Upper lobe of right lung (tissue), 1 donor: ENCODE measurements around the gene SLC18A3. TPM values are rescaled to one million over a fixed set of nuclear protein-coding genes. Genes with fewer than 3 reads are reported as not detected.
A peak's percentile ranks its signal among the peaks of the same experiment; 100 is the strongest.

Experiments
- ATAC-seq: fragments of 200-7000 bp; cut with Tn5 transposase; one replicate; pipeline ENCODE4 v1.9.1; 2020; ENCODE audit warnings: mild to moderate bottlenecking, moderate library complexity
- DNase-seq: peaks from one replicate; pipeline ENCODE4 v3.0.0-alpha.2; 2020
- H3K27ac ChIP-seq: fragments of 200-600 bp; one replicate; pipeline ENCODE4 v1.8.0; 2022
- H3K27me3 ChIP-seq: fragments of 200-600 bp; one replicate; pipeline ENCODE4 v1.8.0; 2022; ENCODE audit warnings: mild to moderate bottlenecking
- H3K36me3 ChIP-seq: fragments of 200-600 bp; one replicate; pipeline ENCODE4 v1.8.0; 2022
- H3K4me1 ChIP-seq: fragments of 200-600 bp; one replicate; pipeline ENCODE4 v1.8.0; 2022
- H3K4me3 ChIP-seq: fragments of 200-600 bp; one replicate; pipeline ENCODE4 v1.8.0; 2022; ENCODE audit warnings: mild to moderate bottlenecking
- H3K9me3 ChIP-seq: fragments of 200-600 bp; one replicate; pipeline ENCODE4 v1.8.0; 2022
- intact Hi-C: fragments of 100-400 bp; cut with DNase I; formaldehyde crosslinking; loops from one replicate; pipeline ENCODE4 v1.11.0; 2022
- total RNA-seq: library from RNA; stranded (reverse); fragmentation: NEBNext Ultra II Directional; extraction: Animal tissue kit (Norgen Biotek cat#: 25700); gene quantifications from one replicate; pipeline ENCODE4 v1.2.1, GENCODE V29; 2021
- TF ChIP-seq, protein P1 (sequence below): fragments of 200-600 bp; IDR thresholded peaks from one replicate; pipeline ENCODE4 v1.8.0; 2022; ENCODE audit warnings: antibody characterized with exemption
- donor health status: DM: no; HTN: yes; CAD: no; lungs with severe emphysema.

SLC18A3 gene
- total RNA-seq, 1 donor from 2014 or later: not detected

DNA sequence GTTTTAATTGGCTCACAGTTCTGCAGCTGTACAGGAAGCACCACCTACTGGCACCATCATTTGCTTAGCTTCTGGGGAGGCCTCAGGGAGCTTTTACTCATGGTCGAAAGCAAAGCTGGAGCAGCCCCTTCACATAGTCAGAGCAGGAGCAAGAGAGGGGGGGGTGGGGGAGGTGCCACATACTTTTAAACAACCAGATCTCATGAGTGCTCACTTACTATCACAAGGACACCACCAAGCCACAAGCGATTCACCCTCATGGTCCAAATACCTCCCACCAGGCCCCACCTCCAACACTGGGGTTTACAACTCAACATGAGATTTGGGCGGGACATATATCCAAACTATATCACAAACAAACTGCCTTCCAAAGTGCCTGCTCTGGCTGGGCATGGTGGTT, 31.7 kb upstream of the SLC18A3 start:
- Histone ChIP-seq H3K27me3 (no peaks in the 10 kb centered on the region), H3K4me3 (no peak overlapping the region), H3K9me3 (no peaks in the 10 kb centered on the region), H3K36me3 (no peaks in the 10 kb centered on the region), H3K4me1 (no peaks in the 10 kb centered on the region), H3K27ac (no peak overlapping the region)
- intact Hi-C loops: no loop called here
- TF ChIP-seq, protein P1, sequence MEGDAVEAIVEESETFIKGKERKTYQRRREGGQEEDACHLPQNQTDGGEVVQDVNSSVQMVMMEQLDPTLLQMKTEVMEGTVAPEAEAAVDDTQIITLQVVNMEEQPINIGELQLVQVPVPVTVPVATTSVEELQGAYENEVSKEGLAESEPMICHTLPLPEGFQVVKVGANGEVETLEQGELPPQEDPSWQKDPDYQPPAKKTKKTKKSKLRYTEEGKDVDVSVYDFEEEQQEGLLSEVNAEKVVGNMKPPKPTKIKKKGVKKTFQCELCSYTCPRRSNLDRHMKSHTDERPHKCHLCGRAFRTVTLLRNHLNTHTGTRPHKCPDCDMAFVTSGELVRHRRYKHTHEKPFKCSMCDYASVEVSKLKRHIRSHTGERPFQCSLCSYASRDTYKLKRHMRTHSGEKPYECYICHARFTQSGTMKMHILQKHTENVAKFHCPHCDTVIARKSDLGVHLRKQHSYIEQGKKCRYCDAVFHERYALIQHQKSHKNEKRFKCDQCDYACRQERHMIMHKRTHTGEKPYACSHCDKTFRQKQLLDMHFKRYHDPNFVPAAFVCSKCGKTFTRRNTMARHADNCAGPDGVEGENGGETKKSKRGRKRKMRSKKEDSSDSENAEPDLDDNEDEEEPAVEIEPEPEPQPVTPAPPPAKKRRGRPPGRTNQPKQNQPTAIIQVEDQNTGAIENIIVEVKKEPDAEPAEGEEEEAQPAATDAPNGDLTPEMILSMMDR: no peak
- DNase-seq: no peak
- ATAC-seq: no peak

DNA sequence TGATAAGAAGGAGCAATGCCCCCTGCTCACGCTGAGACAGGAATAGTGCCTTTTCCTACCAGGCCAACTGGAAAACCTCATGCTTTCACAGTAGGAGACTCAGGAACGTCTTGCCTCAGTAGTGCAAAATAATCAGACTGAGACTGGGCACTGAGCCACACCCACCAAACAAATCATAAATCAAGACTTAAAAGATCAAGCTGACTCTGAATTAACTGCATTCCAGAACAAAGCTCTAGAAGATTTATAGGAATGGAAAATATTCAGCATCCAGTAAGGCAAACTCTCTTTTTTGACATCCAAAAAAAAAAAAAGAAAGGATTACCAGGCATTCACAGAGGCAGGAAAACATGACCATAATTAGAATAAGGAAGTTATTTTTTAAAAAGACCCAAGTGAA, 30.5 kb upstream of the SLC18A3 start:
- ATAC-seq (no peak), DNase-seq (no peak)
- TF ChIP-seq, protein P1: no peak
- Histone ChIP-seq H3K27me3 (no peaks in the 10 kb centered on the region), H3K27ac (no peak overlapping the region), H3K9me3 (no peaks in the 10 kb centered on the region), H3K4me1 (no peaks in the 10 kb centered on the region), H3K36me3 (no peaks in the 10 kb centered on the region), H3K4me3 (no peak overlapping the region)
- intact Hi-C loops: no loop called here

DNA sequence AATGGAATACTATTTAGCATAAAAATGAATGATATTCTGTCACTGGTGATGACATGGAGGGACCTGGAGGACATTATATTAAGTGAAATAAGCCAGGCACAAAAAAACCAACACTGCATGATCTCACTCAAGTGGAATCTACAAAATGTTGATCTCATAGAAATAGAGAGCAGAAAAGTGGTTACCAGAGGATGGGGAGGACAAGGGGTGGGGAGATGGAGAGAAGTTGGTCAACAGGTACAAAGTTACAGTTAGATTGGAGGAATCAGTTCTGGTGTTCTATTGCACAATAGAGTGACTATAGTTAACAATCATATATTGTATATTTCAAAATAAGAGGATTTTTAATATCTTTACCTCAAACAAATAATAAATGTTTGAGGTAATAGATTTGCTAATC, 24.7 kb upstream of the SLC18A3 start:
- Histone ChIP-seq H3K4me1 (no peaks in the 10 kb centered on the region), H3K27me3 (no peaks in the 10 kb centered on the region), H3K4me3 (no peak overlapping the region), H3K9me3 (no peaks in the 10 kb centered on the region), H3K27ac (no peak overlapping the region), H3K36me3 (no peaks in the 10 kb centered on the region)
- ATAC-seq (no peak), DNase-seq (no peak)
- intact Hi-C loops: no loop called here
- TF ChIP-seq, protein P1: no peak

DNA sequence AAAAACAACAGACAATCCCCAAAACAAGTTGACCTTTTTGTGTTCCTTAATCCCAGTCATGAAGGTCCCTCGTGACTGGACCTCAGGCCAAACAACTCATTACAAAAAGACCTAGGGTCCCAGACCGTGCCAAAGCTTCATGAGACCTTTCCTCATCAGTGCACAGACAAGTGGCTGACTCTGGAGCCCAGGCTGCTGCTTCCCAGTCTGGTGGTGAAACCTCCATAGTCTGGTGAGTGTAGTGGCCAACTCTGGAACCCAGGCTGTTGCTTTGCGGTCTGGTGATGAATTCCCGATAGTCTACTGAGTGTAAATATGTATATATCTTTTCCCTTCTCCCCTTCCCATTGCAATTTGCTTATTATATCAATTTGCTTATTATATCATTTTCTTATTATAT, 22.1 kb upstream of the SLC18A3 start:
- Histone ChIP-seq H3K4me3 (no peak overlapping the region), H3K9me3 (no peaks in the 10 kb centered on the region), H3K36me3 (no peaks in the 10 kb centered on the region), H3K27me3 (peaks cover 4% of the 10 kb centered on the region), H3K4me1 (no peaks in the 10 kb centered on the region), H3K27ac (no peak overlapping the region)
- DNase-seq (no peak), ATAC-seq (no peak)
- intact Hi-C loops: no loop called here
- TF ChIP-seq, protein P1: no peak

DNA sequence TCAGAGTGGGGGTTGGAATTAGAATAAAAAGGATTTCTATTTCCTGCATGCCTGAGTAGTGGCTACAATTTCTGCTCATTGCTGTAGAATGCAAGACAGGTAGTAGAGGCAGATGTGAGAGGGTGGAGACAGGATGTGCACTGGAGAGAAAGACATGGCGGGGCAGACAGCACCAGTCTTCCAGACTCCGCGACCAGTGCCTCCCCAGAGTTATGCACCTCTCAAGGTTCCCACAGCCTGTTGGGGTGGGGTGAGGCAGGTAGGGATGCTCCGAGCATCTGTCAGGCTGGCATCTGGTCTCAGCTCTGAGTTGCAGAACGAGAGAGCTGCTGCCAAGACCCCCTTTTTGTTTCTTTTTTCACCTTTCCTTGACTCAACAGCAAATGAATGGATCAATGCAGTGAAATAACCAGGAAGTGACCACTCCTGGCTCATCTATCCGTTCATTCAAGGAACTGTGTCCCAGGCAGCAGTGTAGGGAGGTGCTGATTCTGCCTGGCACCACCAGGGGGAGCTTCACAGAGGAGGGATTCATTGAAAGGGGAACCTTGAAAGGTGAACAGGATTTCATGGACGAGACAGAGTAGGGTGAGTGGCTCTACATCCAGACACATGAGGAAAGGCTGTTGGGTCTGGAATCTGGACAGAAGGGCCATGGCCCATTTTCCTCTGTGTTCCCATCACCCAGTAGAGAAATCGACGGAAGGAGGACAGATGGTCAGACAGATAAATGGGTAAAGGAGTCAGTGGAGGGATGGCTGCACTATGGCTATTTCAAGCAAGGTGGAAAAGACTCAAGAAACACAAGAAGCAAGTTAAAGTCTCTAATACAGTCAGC, 17.2 kb upstream of the SLC18A3 start:
- ATAC-seq (peak; percentile 85), DNase-seq (no peak)
- Histone ChIP-seq H3K4me3 (no peak overlapping the region), H3K27me3 (peaks cover 14% of the 10 kb centered on the region), H3K27ac (no peak overlapping the region), H3K4me1 (peaks cover 3% of the 10 kb centered on the region), H3K36me3 (no peaks in the 10 kb centered on the region), H3K9me3 (no peaks in the 10 kb centered on the region)
- TF ChIP-seq, protein P1: peak; percentile 94
- intact Hi-C loops: no loop called here
